Measurements from ENCODE around the gene WDR26. TPM values are rescaled to one million over a fixed set of nuclear protein-coding genes. Genes with fewer than 3 reads are reported as not detected.
A peak's percentile ranks its signal among the peaks of the same experiment; 100 is the strongest.

Gene WDR26
- total RNA-seq, 1 experiment from 2014 or later = 81.4 TPM

DNA sequence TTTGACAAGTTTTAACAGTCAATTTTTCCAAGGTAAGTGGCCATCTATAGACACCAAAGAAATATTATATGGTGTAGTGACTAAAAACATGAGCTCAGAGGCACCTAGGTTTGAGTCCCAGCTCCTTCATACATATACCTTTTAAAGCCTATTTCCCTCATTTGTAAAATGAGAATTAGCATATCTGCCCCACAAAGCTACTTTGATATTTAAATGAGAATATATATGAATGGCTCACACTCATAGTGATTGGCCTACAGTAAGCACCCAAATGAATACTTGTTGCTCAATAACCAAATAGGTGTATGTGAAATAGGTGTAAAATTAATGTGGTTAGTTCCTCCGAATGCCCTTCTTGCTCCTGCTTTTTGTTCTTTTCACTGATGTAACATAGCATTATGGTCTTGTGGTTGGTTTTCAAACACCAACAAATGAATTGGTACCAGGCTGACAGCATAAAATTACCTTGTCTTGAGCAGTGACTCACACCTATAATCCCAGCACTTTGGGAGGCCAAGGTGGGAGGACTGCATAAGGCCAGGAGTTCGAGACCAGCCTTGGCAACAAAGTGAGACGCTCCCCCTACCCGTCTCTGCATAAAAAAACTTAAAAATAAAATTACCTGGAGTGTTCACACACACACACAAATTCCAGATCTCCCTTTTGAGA lies 52.6 kb downstream of the WDR26 start:
- no CpG with 5 or more reads among the region's 4 CpGs for WGBS (ENCODE audit: extremely low coverage, insufficient read length, low lambda C conversion rate)
- Mint-ChIP-seq H3K27ac (peak overlapping the region in 1 of 3 experiments; percentile 41; a peak in 3 of 7 replicates), H3K36me3 (ENCODE audit: insufficient read depth in 1 of 3, low read depth in 3 of 3) (peaks cover 5 to 29% (median 19%) of the 10 kb centered on the region in 3 experiments; a peak in 5 of 7 replicates), H3K27me3 (ENCODE audit: low read depth) (no peaks in the 10 kb centered on the region), H3K4me1 (no peaks in the 10 kb centered on the region), H3K9me3 (no peaks in the 10 kb centered on the region), H3K4me3 (no peak overlapping the region)
- Histone ChIP-seq H3K23me2 (ENCODE audit: insufficient read length, low read depth, low read length, poor library complexity, severe bottlenecking) (no peaks in the 10 kb centered on the region), H3K4me1 (ENCODE audit: insufficient read depth, low read length) (no peaks in the 10 kb centered on the region), H4K5ac (ENCODE audit: insufficient read length, low read depth, low read length) (no peak overlapping the region), H3K23ac (ENCODE audit: insufficient read length, low read depth, low read length) (no peak overlapping the region), H3K18ac (ENCODE audit: insufficient read length, low read depth, low read length) (no peak overlapping the region), H2AFZ (ENCODE audit: low read length) (no peak overlapping the region), H3K27ac (ENCODE audit: insufficient read length, low read depth, low read length) (no peak overlapping the region), H3K4ac (ENCODE audit: low read depth, low read length) (no peak overlapping the region), H3K27me3 (ENCODE audit: insufficient read depth, low read length) (no peaks in the 10 kb centered on the region), H3K9me3 (ENCODE audit: control insufficient read depth, low read depth, low read length) (no peaks in the 10 kb centered on the region), H3K79me2 (ENCODE audit: insufficient read depth, low read length) (no peaks in the 10 kb centered on the region), H4K8ac (replicated peaks; ENCODE audit: insufficient read length, low read depth, low read length) (no peak overlapping the region), H2BK12ac (ENCODE audit: insufficient read length, low read depth, low read length) (no peak overlapping the region), H3K4me2 (ENCODE audit: insufficient read depth, insufficient read length, low read length) (no peak overlapping the region), H2BK120ac (ENCODE audit: low read depth, low read length, poor library complexity, severe bottlenecking) (no peak overlapping the region), H4K91ac (ENCODE audit: insufficient read length, low read depth, low read length) (no peak overlapping the region), H4K20me1 (ENCODE audit: control insufficient read depth, insufficient read depth, insufficient read length) (no peaks in the 10 kb centered on the region), H2BK15ac (ENCODE audit: low read depth, low read length) (no peak overlapping the region), H3K14ac (ENCODE audit: insufficient read depth, low read length) (no peak overlapping the region), H2AK5ac (ENCODE audit: insufficient read length, low read length) (no peak overlapping the region), H2BK20ac (ENCODE audit: low read depth, low read length, poor library complexity, severe bottlenecking) (no peak overlapping the region), H3K9ac (ENCODE audit: extremely low read depth, insufficient read length, low read length) (no peak overlapping the region), H2BK5ac (ENCODE audit: insufficient read length, low read length) (no peak overlapping the region), H3T11ph (ENCODE audit: low read length) (no peak overlapping the region), H3K56ac (ENCODE audit: insufficient read length, low read depth, low read length) (no peak overlapping the region), H3K79me1 (ENCODE audit: insufficient read depth, low read depth, low read length, poor library complexity, severe bottlenecking) (no peaks in the 10 kb centered on the region)
- TF ChIP-seq, protein P1, sequence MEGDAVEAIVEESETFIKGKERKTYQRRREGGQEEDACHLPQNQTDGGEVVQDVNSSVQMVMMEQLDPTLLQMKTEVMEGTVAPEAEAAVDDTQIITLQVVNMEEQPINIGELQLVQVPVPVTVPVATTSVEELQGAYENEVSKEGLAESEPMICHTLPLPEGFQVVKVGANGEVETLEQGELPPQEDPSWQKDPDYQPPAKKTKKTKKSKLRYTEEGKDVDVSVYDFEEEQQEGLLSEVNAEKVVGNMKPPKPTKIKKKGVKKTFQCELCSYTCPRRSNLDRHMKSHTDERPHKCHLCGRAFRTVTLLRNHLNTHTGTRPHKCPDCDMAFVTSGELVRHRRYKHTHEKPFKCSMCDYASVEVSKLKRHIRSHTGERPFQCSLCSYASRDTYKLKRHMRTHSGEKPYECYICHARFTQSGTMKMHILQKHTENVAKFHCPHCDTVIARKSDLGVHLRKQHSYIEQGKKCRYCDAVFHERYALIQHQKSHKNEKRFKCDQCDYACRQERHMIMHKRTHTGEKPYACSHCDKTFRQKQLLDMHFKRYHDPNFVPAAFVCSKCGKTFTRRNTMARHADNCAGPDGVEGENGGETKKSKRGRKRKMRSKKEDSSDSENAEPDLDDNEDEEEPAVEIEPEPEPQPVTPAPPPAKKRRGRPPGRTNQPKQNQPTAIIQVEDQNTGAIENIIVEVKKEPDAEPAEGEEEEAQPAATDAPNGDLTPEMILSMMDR (conservative IDR thresholded peaks at IDR 0.05) = no peak
- no peak for DNase-seq

Data from H9 (cell line).